H1 (cell line): Measurements from ENCODE around the gene MAML3. TPM values are rescaled to one million over a fixed set of nuclear protein-coding genes. Genes with fewer than 3 reads are reported as not detected.

Experiments
- ATF3 ChIP-seq: IDR thresholded peaks from 2 replicates; pipeline ENCODE4 v1.6.1; 2011; ENCODE audit warnings: low read depth, mild to moderate bottlenecking, low read length; ENCODE audit not compliant: insufficient read depth
- CHD7 ChIP-seq: fragments of 300-600 bp; sonication (generic); IDR thresholded peaks from 2 replicates; pipeline ENCODE4 v1.7.1; 2012; ENCODE audit warnings: low read length, moderate library complexity, mild to moderate bottlenecking, inconsistent platforms; ENCODE audit not compliant: insufficient replicate concordance
- HDAC6 ChIP-seq: IDR thresholded peaks from one replicate; pipeline ENCODE4 v1.7.1; 2012; ENCODE audit warnings: low read depth, mild to moderate bottlenecking, inconsistent platforms, low read length, moderate library complexity
- JUND ChIP-seq: IDR thresholded peaks from 2 replicates; pipeline ENCODE4 v1.6.1; 2011; ENCODE audit warnings: mild to moderate bottlenecking, improper control_type of control experiment, low read length
- KDM5A ChIP-seq: fragments of 200-600 bp; IDR thresholded peaks from 2 replicates; pipeline ENCODE4 v1.7.1; 2012; ENCODE audit warnings: mild to moderate bottlenecking, low read length, inconsistent platforms, mixed read lengths
- NANOG ChIP-seq: IDR thresholded peaks from 2 replicates; pipeline ENCODE4 v1.6.1; 2011; ENCODE audit warnings: low read length, low read depth, mild to moderate bottlenecking, inconsistent platforms; ENCODE audit not compliant: insufficient read depth, poor library complexity, severe bottlenecking
- PHF8 ChIP-seq: fragments of 200-600 bp; sonication (generic); conservative IDR thresholded peaks from 2 replicates; pipeline ENCODE4 v1.7.1; 2012; ENCODE audit warnings: low read depth, mild to moderate bottlenecking, inconsistent platforms, low read length, moderate library complexity
- POLR2AphosphoS5 ChIP-seq: IDR thresholded peaks from 2 replicates; pipeline ENCODE4 v1.6.1; 2011; ENCODE audit warnings: low read depth, low read length
- POU5F1 ChIP-seq: IDR thresholded peaks from 2 replicates; pipeline ENCODE4 v1.6.1; 2011; ENCODE audit warnings: low read depth, mild to moderate bottlenecking, low read length, moderate library complexity
- SP1 ChIP-seq: IDR thresholded peaks from 2 replicates; pipeline ENCODE4 v1.6.1; 2011; ENCODE audit warnings: low read depth, low read length
- SRF ChIP-seq: IDR thresholded peaks from 2 replicates; pipeline ENCODE4 v1.6.1; 2011; ENCODE audit warnings: mild to moderate bottlenecking, low read depth, low read length, moderate library complexity
- TCF12 ChIP-seq: IDR thresholded peaks from 2 replicates; pipeline ENCODE4 v1.6.1; 2011; ENCODE audit warnings: low read depth, mild to moderate bottlenecking, low read length
- polyA plus RNA-seq, 7 experiments: library from polyadenylated mRNA; depleted of rRNA in 3 of 7; stranded (reverse) in 5 of 7; unstranded in 2 of 7; fragments of >200 nt in 5 of 7; fragments of 200-250 nt in 2 of 7; gene quantifications; 1 replicate in 5 of 7; 2 replicates in 1 of 7; 4 replicates in 1 of 7; pipeline versions ENCODE4 v1.2.1 to v1.2.3, GENCODE V29; 2011 to 2013; ENCODE audit warnings: missing spikeins in 2 of 7, mixed read lengths in 2 of 7
- total RNA-seq: library from RNA; stranded (reverse); fragmentation: NEBNext Ultra II Directional; extraction: Animal tissue kit (Norgen Biotek cat#: 25700); gene quantifications from 2 replicates; pipeline ENCODE4 v1.2.1, GENCODE V29; 2021

Gene MAML3
- total and polyA plus RNA-seq, 2 of the 8 experiments (the other 6 are each of a cell fraction or from before 2014, with no cell fraction given) = 2.1 to 5.7 TPM

GRCh38 chr4:139973015-139973414, 181.0 kb downstream of the MAML3 start (continued):
- no peak for TF ChIP-seq CHD7
- no peak for TF ChIP-seq ATF3
- peak; percentile 88 for TF ChIP-seq POLR2AphosphoS5
- TF ChIP-seq JUND = no peak
- no peak for TF ChIP-seq PHF8
- TF ChIP-seq SRF = no peak
- peak; percentile 6 for TF ChIP-seq NANOG
- TF ChIP-seq POU5F1 = no peak
- TF ChIP-seq TCF12 = peak; percentile 54; the same call in 1 of the 2 replicates
- TF ChIP-seq SP1 = no peak
- TF ChIP-seq HDAC6 = no peak
- no peak for TF ChIP-seq KDM5A
